HepG2 (cell line): Measurements from ENCODE around the gene NRN1L. TPM values are rescaled to one million over a fixed set of nuclear protein-coding genes. Genes with fewer than 3 reads are reported as not detected.
A peak's percentile ranks its signal among the peaks of the same experiment; 100 is the strongest.

Experiments used
- ARHGAP35 ChIP-seq: sonication (generic); formaldehyde crosslinking; IDR thresholded peaks from 2 replicates; pipeline ENCODE4 v1.9.0; 2022; ENCODE audit warnings: mild to moderate bottlenecking, inconsistent platforms, moderate library complexity, missing genetic modification reagents, borderline replicate concordance
- ARID3A ChIP-seq: IDR thresholded peaks from 2 replicates; pipeline ENCODE4 v1.6.1; 2012; ENCODE audit warnings: low read depth, low read length, improper control_type of control experiment
- ASH2L ChIP-seq: fragments of 300-600, 200-600 bp; sonication (generic); IDR thresholded peaks from 2 replicates; pipeline ENCODE4 v1.7.0; 2017; ENCODE audit warnings: low read depth, mild to moderate bottlenecking, moderate library complexity, mixed read lengths, low read length; ENCODE audit not compliant: insufficient read length
- BCL6 ChIP-seq: IDR thresholded peaks from 2 replicates; pipeline ENCODE4 v1.6.1; 2016; ENCODE audit warnings: missing genetic modification reagents, missing compliant biosample characterization
- CEBPB ChIP-seq: IDR thresholded peaks from 2 replicates; pipeline ENCODE4 v1.6.1; 2011; ENCODE audit warnings: low read depth, low read length, improper control_type of control experiment, borderline replicate concordance
- CREBL2 ChIP-seq: sonication (generic); formaldehyde crosslinking; IDR thresholded peaks from 2 replicates; pipeline ENCODE4 v1.8.1; 2023; ENCODE audit warnings: missing genetic modification reagents, mild to moderate bottlenecking, borderline replicate concordance
- DZIP1 ChIP-seq: sonication (generic); formaldehyde crosslinking; IDR thresholded peaks from 2 replicates; pipeline ENCODE4 v1.5.0; 2020; ENCODE audit warnings: mild to moderate bottlenecking, missing genetic modification reagents
- HDAC1 ChIP-seq: sonication (generic); formaldehyde crosslinking; IDR thresholded peaks from 2 replicates; pipeline ENCODE4 v1.5.1; 2020; ENCODE audit warnings: mild to moderate bottlenecking, missing genetic modification reagents
- HOXA7 ChIP-seq: sonication (generic); formaldehyde crosslinking; IDR thresholded peaks from 2 replicates; pipeline ENCODE4 v1.8.1; 2022; ENCODE audit warnings: mild to moderate bottlenecking, missing genetic modification reagents, moderate library complexity
- IKZF4 ChIP-seq: sonication (generic); formaldehyde crosslinking; IDR thresholded peaks from 2 replicates; pipeline ENCODE4 v1.5.1; 2020; ENCODE audit warnings: borderline replicate concordance, mild to moderate bottlenecking, low read depth, missing genetic modification reagents; ENCODE audit errors: not compliant biosample characterization
- MXD1 ChIP-seq: sonication (generic); formaldehyde crosslinking; IDR thresholded peaks from 2 replicates; pipeline ENCODE4 v1.4.0; 2020; ENCODE audit warnings: mild to moderate bottlenecking, missing genetic modification reagents
- NFE2L1 ChIP-seq: sonication (generic); formaldehyde crosslinking; IDR thresholded peaks from 2 replicates; pipeline ENCODE4 v1.4.0; 2020; ENCODE audit warnings: missing genetic modification reagents, mild to moderate bottlenecking, borderline replicate concordance
- REPIN1 ChIP-seq: sonication (generic); formaldehyde crosslinking; IDR thresholded peaks from 2 replicates; pipeline ENCODE4 v1.8.0; 2022; ENCODE audit warnings: missing genetic modification reagents, low read depth, mild to moderate bottlenecking, borderline replicate concordance
- SALL2 ChIP-seq: sonication (generic); formaldehyde crosslinking; IDR thresholded peaks from 2 replicates; pipeline ENCODE4 v1.8.1; 2023; ENCODE audit warnings: mild to moderate bottlenecking, missing genetic modification reagents, inconsistent platforms
- YEATS2 ChIP-seq: sonication (generic); formaldehyde crosslinking; IDR thresholded peaks from 2 replicates; pipeline ENCODE4 v1.4.0; 2020; ENCODE audit warnings: missing genetic modification reagents, borderline replicate concordance
- ZBTB46 ChIP-seq: sonication (generic); formaldehyde crosslinking; IDR thresholded peaks from 2 replicates; pipeline ENCODE4 v1.4.0; 2020; ENCODE audit warnings: mild to moderate bottlenecking, missing genetic modification reagents, borderline replicate concordance
- ZFP36L2 ChIP-seq: sonication (generic); formaldehyde crosslinking; IDR thresholded peaks from 2 replicates; pipeline ENCODE4 v1.4.0; 2020; ENCODE audit warnings: missing genetic modification reagents
- ZNF484 ChIP-seq: sonication (generic); formaldehyde crosslinking; IDR thresholded peaks from 2 replicates; pipeline ENCODE4 v1.5.1; 2020; ENCODE audit warnings: mild to moderate bottlenecking, low read depth, missing genetic modification reagents, borderline replicate concordance
- ZNF558 ChIP-seq: sonication (generic); formaldehyde crosslinking; IDR thresholded peaks from 2 replicates; pipeline ENCODE4 v1.9.0; 2022; ENCODE audit warnings: mild to moderate bottlenecking, missing genetic modification reagents, borderline replicate concordance
- ZNF569 ChIP-seq: sonication (generic); formaldehyde crosslinking; IDR thresholded peaks from 2 replicates; pipeline ENCODE4 v1.5.0; 2020; ENCODE audit warnings: mild to moderate bottlenecking, missing genetic modification reagents, moderate library complexity, borderline replicate concordance
- ZSCAN22 ChIP-seq: sonication (generic); formaldehyde crosslinking; IDR thresholded peaks from 2 replicates; pipeline ENCODE4 v1.4.0; 2020; ENCODE audit warnings: mild to moderate bottlenecking, missing genetic modification reagents
- polyA plus RNA-seq, 8 experiments: library from polyadenylated mRNA; depleted of rRNA in 3 of 8; stranded (reverse) in 7 of 8; unstranded in 1 of 8; fragments of >200 nt; fragmentation: Illumina TruSeq in 4 of 8; extraction: Trizol in 4 of 8; gene quantifications; 2 replicates each; pipeline versions ENCODE4 v1.2.1 to v1.2.3, GENCODE V29; 2011 to 2016; ENCODE audit warnings: low read depth in 4 of 8, missing spikeins in 1 of 8, mixed read lengths in 1 of 8; ENCODE audit not compliant: insufficient read depth in 1 of 8
- total RNA-seq, 5 experiments: library from RNA; depleted of rRNA; stranded (reverse); fragments of >200 nt; fragmentation: Illumina TruSeq; extraction: Trizol; gene quantifications; 2 replicates each; pipeline ENCODE4 v1.2.3, GENCODE V29; 2016; ENCODE audit warnings: low read depth in 1 of 5

The NRN1L gene
- total and polyA plus RNA-seq, 2 of the 13 experiments (the other 11 are each of a cell fraction or from before 2014, with no cell fraction given): 0.53 to 1.2 TPM

GRCh38 chr16:67846320-67847063 lies 38.2 kb upstream of the NRN1L start, which contains the start of gene NUTF2 (continued):
- peak; percentile 58 for TF ChIP-seq IKZF4 (CRISPR knock-in tag)
- peak; percentile 58 for TF ChIP-seq BCL6 (CRISPR knock-in tag)
- peak; percentile 93 for TF ChIP-seq YEATS2 (CRISPR knock-in tag)
- TF ChIP-seq DZIP1 (CRISPR knock-in tag): no peak
- TF ChIP-seq NFE2L1 (CRISPR knock-in tag): no peak
- TF ChIP-seq ZSCAN22 (CRISPR knock-in tag): peak; percentile 23; the same call in 1 of the 2 replicates
- TF ChIP-seq ZNF569 (CRISPR knock-in tag): peak; percentile 4; the same call in 1 of the 2 replicates
- TF ChIP-seq ZBTB46 (CRISPR knock-in tag): no peak
- peak; percentile 44; the same call in 1 of the 2 replicates for TF ChIP-seq CREBL2 (CRISPR knock-in tag)
- TF ChIP-seq ARHGAP35: 0 out of 2 replicates have a peak, but pooled peaks have one; percentile 92
- TF ChIP-seq HOXA7: no peak
- peak; percentile 77 for TF ChIP-seq SALL2 (CRISPR knock-in tag)
- peak; percentile 94 for TF ChIP-seq HDAC1 (CRISPR knock-in tag)
- TF ChIP-seq ZNF484 (CRISPR knock-in tag): no peak
- TF ChIP-seq ASH2L: peak; percentile 83
- no peak; the same call in 1 of the 2 replicates for TF ChIP-seq ZNF558 (CRISPR knock-in tag)
- TF ChIP-seq MXD1: peak; percentile 89; the same call in 1 of the 2 replicates
- TF ChIP-seq CEBPB: no peak
- TF ChIP-seq ARID3A: peak; percentile 47; the same call in 1 of the 2 replicates
- no peak for TF ChIP-seq ZFP36L2 (CRISPR knock-in tag)
- TF ChIP-seq REPIN1: peak; percentile 94
